ENCODE results near the gene METRNL. TPM values are rescaled to one million over a fixed set of nuclear protein-coding genes. Genes with fewer than 3 reads are reported as not detected.
A peak's percentile ranks its signal among the peaks of the same experiment; 100 is the strongest.
"Not testable (repeated sequence)": the region's sequence is repeated elsewhere in the genome, so short reads cannot be mapped to it uniquely, and the experiment has no call there.

Gene METRNL
- total RNA-seq, 1 donor from 2014 or later, result 50.8 TPM

DNA sequence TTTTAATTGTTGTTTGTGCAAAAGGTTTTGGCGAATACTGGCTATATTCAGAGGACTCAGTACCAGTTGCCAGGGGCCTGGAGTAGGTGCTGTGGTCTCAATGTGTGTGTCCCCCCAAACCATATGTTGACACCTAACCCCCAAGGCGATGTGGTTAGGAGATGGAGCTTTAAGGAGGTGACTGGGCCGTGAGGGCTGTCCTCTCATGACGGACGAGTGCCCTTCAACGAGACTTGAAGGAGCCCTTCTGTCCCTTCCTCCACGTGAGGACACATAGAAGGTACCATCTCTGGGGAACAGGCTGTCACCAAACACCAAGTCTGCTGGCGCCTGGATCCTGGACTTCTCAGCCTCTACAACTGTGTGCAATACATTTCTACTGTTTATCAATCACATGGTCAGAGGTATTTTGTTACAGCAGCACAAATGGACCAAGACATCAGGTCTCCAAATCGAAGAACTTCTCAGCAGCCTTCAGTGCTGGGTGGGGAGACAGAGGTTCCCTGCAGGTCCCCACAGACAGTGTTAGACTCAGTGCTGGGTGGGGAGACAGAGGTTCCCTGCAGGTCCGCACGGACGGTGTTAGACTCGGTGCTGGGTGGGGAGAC is 24.8 kb upstream of the METRNL start:
- TF ChIP-seq, protein P1, sequence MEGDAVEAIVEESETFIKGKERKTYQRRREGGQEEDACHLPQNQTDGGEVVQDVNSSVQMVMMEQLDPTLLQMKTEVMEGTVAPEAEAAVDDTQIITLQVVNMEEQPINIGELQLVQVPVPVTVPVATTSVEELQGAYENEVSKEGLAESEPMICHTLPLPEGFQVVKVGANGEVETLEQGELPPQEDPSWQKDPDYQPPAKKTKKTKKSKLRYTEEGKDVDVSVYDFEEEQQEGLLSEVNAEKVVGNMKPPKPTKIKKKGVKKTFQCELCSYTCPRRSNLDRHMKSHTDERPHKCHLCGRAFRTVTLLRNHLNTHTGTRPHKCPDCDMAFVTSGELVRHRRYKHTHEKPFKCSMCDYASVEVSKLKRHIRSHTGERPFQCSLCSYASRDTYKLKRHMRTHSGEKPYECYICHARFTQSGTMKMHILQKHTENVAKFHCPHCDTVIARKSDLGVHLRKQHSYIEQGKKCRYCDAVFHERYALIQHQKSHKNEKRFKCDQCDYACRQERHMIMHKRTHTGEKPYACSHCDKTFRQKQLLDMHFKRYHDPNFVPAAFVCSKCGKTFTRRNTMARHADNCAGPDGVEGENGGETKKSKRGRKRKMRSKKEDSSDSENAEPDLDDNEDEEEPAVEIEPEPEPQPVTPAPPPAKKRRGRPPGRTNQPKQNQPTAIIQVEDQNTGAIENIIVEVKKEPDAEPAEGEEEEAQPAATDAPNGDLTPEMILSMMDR (IDR thresholded peaks at IDR 0.05; ENCODE audit: insufficient read depth, low read length, severe bottlenecking), result no peak
- Histone ChIP-seq H3K4me3 (ENCODE audit: low read depth, low read length) (no peak overlapping the region), H3K27me3 (ENCODE audit: control insufficient read depth, insufficient read depth, low read length) (no peaks in the 10 kb centered on the region), H3K36me3 (ENCODE audit: control insufficient read depth, insufficient read depth, low read length) (no peaks in the 10 kb centered on the region)
- no peak for FAIRE-seq
- DNase-seq (ENCODE audit: low read depth), result no peak

DNA sequence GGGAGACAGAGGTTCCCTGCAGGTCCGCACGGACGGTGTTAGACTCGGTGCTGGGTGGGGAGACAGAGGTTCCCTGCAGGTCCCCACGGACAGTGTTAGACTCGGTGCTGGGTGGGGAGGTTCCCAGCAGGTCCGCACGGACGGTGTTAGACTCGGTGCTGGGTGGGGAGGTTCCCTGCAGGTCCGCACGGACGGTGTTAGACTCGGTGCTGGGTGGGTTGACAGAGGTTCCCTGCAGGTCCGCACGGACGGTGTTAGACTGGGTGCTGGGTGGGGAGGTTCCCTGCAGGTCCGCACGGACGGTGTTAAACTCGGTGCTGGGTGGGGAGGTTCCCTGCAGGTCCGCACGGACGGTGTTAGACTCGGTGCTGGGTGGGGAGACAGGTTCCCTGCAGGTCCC is 24.2 kb upstream of the METRNL start:
- H3K4me3 ChIP-seq (ENCODE audit: low read depth, low read length); H3K27me3 ChIP-seq (ENCODE audit: control insufficient read depth, insufficient read depth, low read length); DNase-seq (ENCODE audit: low read depth); FAIRE-seq; H3K36me3 ChIP-seq (ENCODE audit: control insufficient read depth, insufficient read depth, low read length): not testable (repeated sequence)

DNA sequence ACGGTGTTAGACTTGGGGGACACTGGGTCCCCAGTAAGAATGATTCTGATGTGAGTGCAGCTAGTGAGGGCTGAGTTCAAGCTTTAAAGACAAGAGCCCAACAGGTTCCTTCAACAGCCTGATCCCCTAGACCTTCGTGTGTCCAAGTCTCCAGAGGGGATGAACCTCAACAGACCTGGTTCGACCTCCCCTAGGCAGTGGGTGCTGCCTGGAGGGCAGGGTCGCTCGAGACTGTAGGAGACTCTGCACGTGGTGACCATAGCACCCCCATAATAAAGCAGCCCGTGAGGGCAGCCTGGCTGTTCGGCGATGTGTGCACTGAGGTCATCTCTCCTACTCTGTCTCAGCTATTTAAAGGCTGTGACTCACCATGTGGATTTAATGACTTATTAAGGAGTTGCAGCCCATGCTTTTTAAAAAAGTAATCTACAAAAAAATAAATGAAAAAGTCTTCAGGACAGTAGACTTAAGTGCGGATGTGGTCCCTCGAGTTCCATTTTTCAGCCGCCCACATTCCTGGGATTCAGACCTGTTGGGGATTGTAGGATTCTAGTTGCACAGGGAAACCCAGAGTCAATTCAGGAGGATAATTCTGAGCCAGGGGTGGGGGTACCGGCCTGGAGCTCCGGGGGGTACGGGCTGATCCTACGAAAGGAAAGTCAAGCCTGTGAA is 23.4 kb upstream of the METRNL start:
- Histone ChIP-seq H3K27me3 (ENCODE audit: control insufficient read depth, insufficient read depth, low read length) (no peaks in the 10 kb centered on the region), H3K36me3 (ENCODE audit: control insufficient read depth, insufficient read depth, low read length) (no peaks in the 10 kb centered on the region), H3K4me3 (ENCODE audit: low read depth, low read length) (no peak overlapping the region)
- TF ChIP-seq, protein P1 (IDR thresholded peaks at IDR 0.05; ENCODE audit: insufficient read depth, low read length, severe bottlenecking), result no peak
- FAIRE-seq, result no peak
- peak; percentile 82 for DNase-seq (ENCODE audit: low read depth)

DNA sequence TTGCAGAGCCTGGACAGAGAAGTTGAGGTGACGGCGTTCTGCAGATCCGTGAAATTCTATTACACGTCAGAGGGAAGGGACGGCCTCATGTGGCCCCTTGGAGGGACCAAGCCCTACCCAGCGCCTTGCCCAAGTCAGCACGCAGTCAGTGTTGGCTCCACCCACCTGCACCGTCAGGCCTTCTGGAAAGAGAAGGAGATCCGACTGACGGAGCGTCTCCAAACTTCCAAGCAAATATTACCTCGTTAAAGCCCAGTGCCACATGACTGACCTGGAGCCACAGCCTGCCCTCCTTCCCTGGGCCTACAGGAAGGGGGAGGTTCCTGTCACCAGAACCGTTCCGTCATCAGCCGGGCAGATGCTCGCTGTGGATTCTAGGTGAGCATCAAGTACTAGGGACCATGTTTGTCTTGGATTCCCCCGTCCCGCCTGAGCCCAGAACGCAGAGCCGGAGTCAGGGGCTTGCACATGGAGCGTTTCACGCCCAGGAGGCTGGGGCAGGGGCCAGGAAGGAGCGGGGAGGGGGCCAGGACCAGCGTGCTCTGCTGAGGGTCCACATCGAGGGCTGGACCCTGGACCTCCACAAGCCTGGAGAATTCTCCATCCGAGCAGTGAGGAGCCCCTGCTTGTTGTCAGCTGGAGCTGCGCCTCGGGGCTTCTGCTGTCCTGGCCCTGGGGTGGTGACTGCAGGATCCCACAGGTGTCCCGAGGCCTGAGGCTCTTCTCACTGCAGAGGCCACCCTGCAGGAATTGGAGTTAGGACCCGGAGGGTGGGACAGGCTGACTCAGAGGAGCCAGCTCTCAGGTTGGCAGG is 22.6 kb upstream of the METRNL start:
- no peak for FAIRE-seq
- TF ChIP-seq, protein P1 (IDR thresholded peaks at IDR 0.05; ENCODE audit: insufficient read depth, low read length, severe bottlenecking), result no peak
- Histone ChIP-seq H3K36me3 (ENCODE audit: control insufficient read depth, insufficient read depth, low read length) (no peaks in the 10 kb centered on the region), H3K27me3 (ENCODE audit: control insufficient read depth, insufficient read depth, low read length) (no peaks in the 10 kb centered on the region), H3K4me3 (ENCODE audit: low read depth, low read length) (no peak overlapping the region)
- no peak for DNase-seq (ENCODE audit: low read depth)

DNA sequence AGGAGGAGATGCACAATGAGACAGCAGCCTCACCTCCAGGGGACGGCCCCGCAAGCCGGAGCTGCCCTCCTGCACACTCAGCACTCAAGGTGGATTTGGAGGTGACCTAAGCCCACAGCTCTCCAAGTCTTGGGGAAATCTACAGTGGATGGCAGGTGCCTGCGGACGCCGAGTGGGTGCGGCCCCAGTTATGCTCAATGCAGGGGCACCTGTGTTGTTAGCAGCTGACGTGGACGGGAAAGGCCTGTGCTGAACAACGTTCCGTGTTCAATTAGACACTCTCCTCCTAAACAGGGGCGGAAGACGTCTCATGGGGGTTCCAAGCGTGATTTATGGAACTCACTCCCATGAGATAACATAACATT is 22.0 kb upstream of the METRNL start:
- Histone ChIP-seq H3K4me3 (ENCODE audit: low read depth, low read length) (no peak overlapping the region), H3K36me3 (ENCODE audit: control insufficient read depth, insufficient read depth, low read length) (no peaks in the 10 kb centered on the region), H3K27me3 (ENCODE audit: control insufficient read depth, insufficient read depth, low read length) (no peaks in the 10 kb centered on the region)
- TF ChIP-seq, protein P1 (IDR thresholded peaks at IDR 0.05; ENCODE audit: insufficient read depth, low read length, severe bottlenecking), result no peak
- FAIRE-seq, result no peak
- DNase-seq (ENCODE audit: low read depth), result no peak

DNA sequence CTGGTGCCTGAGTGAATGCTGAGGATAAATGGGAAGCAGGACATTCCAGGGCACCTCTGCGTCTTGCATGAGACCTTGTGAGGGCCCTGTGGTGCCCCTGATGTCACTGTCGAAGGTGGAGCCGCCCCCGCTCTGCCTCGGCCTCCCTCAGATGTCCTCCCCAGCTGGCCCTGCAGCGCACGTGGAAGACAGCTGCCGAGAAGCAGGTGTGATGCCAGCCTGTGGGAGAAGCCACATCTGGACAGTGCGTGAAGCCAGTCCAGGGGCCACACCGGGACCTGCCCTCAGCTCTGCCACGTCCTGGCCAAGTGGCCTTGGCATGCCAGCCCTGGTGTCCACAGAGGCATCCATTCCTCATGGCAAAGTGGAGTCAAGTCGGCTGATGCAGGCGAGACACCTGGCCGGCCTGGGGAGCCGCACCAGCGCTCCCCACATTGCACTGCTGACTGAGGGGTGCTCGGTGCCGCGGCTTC is 21.6 kb upstream of the METRNL start:
- DNase-seq (ENCODE audit: low read depth), result no peak
- TF ChIP-seq, protein P1 (IDR thresholded peaks at IDR 0.05; ENCODE audit: insufficient read depth, low read length, severe bottlenecking), result no peak
- no peak for FAIRE-seq
- H3K27me3 ChIP-seq (ENCODE audit: control insufficient read depth, insufficient read depth, low read length), result no peaks in the 10 kb centered on the region
- no peaks in the 10 kb centered on the region for H3K36me3 ChIP-seq (ENCODE audit: control insufficient read depth, insufficient read depth, low read length)
- H3K4me3 ChIP-seq (ENCODE audit: low read depth, low read length), result no peak overlapping the region
